ENCODE measurements around the gene UXS1. TPM values are rescaled to one million over a fixed set of nuclear protein-coding genes. Genes with fewer than 3 reads are reported as not detected.

UXS1 gene
- total RNA-seq, 2 experiments from 2014 or later: 35.6 to 37.7 TPM

- H3K27me3 Mint-ChIP-seq: no peaks in the 10 kb centered on the region
- H3K9me3 Mint-ChIP-seq (ENCODE audit: low read depth): no peaks in the 10 kb centered on the region
- POLR2A ChIA-PET: no interaction called here
- peaks cover 2% of the 10 kb centered on the region for H3K4me1 Mint-ChIP-seq
- no peak for ATAC-seq
- H3K36me3 Mint-ChIP-seq (ENCODE audit: low read depth): peaks cover 7% of the 10 kb centered on the region
- intact Hi-C loops (cut with DNase I, micrococcal nuclease): loop anchor here in 1 of 2 experiments (5.0 kb wide), 1 partner anchor 54 kb away; no protein-coding TSS in a partner anchor
- H3K4me3 Mint-ChIP-seq: no peak overlapping the region
- DNase-seq: no peak
- CTCF ChIA-PET: interaction anchor here (0.5 to 0.9 kb wide), 4 partner anchors 10 to 230 kb away, joined by 3 read pairs; no protein-coding TSS in a partner anchor
- H3K27ac Mint-ChIP-seq: no peak overlapping the region
Measured at GRCh38 chr2:106108351-106108750, 85.8 kb downstream of the UXS1 start.

DNA sequence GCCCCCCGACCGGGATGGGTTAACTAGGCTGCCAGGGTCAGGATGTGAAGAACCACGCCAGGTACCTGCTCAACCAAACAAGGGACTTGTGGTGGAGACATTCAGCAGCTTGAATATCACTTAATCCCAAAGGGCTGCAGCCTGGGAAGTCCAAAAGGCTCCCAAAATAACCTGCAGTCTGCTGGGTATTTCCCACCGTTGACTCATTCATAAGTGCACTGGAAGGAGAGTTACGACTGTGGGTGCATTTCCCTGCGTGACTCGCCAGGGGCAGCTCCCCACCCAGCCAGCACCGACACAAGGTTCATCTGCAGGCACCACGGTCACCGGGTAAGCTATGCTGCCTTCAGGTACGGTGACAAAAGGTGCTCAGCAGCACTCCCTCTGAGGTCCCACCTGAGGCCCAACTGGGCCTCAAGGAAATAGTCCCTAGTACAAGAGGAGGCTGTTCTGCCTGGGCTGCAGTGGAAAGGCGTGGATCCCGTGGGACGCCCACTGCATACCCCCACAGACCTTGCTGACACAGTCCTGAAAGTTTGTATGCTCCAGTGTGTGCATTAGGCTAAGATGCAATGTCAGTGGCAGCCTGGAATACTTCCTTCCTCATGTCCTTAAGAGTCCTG lies 86.5 kb downstream of the UXS1 start:
- ATAC-seq: peak; percentile 85
- intact Hi-C loops (cut with DNase I, micrococcal nuclease): loop anchor here in 1 of 2 experiments (5.0 kb wide), 1 partner anchor 55 kb away; no protein-coding TSS in a partner anchor
- H3K4me3 Mint-ChIP-seq: no peak overlapping the region
- peaks cover 5% of the 10 kb centered on the region for H3K36me3 Mint-ChIP-seq (ENCODE audit: low read depth)
- H3K4me1 Mint-ChIP-seq: peaks cover 2% of the 10 kb centered on the region
- peak; percentile 75 for DNase-seq
- H3K9me3 Mint-ChIP-seq (ENCODE audit: low read depth): no peaks in the 10 kb centered on the region
- H3K27me3 Mint-ChIP-seq: no peaks in the 10 kb centered on the region
- POLR2A ChIA-PET: interaction anchor here (0.9 kb wide), 1 partner anchor 52 kb away, joined by 3 read pairs; no protein-coding TSS in a partner anchor
- peak overlapping the region; percentile 41 for H3K27ac Mint-ChIP-seq
- CTCF ChIA-PET: interaction anchor here (0.6 to 1.0 kb wide), 5 partner anchors 9 to 85 kb away, joined by 3 read pairs; no protein-coding TSS in a partner anchor

DNA sequence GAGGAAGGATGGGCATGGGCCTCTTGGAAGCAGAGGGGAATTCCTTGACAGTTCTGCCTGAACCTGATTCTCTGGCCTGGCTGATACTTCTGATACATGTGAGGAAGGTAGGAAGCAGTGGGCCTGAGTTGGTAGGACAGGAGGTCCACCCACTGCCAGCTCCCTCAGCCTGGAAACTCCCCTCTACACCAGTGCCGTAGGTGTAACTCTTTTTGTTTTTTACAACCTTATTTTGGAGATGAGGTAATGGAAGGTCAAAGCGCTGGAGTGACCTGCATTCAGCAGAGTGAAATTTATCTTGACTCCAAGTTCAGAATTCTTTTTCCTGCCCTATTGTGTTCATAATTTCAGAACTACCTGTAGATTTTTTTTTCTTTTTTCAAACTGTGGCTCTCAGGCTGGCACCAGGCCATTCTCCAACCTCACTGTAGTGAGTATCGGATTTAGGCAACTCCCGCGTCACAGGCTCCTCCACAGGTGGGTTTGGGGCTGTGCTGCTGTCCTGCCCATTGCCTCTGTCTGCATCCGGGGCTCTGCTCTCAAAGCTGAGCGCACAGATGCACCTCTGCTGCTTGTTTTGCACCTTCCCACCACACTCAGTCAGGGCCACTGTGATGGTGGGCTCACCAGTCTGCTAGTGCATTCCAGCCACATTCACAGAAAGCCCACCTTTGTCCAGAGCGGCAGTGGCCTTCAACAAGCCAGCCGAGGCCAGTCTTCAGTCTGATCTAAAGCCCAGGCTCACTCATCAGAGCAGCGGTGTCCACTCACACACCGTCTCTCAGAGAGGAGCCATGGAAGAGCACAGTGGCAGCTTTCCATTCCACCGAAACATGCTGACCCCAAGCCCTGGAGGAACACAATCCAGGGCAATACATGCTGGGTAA lies 87.2 kb downstream of the UXS1 start:
- intact Hi-C loops (cut with DNase I, micrococcal nuclease): loop anchor here in 1 of 2 experiments (5.0 kb wide), 1 partner anchor 55 kb away; no protein-coding TSS in a partner anchor
- peaks cover 2% of the 10 kb centered on the region for H3K4me1 Mint-ChIP-seq
- ATAC-seq (peak; percentile 5), DNase-seq (no peak)
- H3K9me3 Mint-ChIP-seq (ENCODE audit: low read depth): no peaks in the 10 kb centered on the region
- H3K27ac Mint-ChIP-seq: peak overlapping the region; percentile 41
- H3K36me3 Mint-ChIP-seq (ENCODE audit: low read depth): peaks cover 4% of the 10 kb centered on the region
- ChIA-PET POLR2A (interaction anchor here (0.9 kb wide), 1 partner anchor 53 kb away, joined by 3 read pairs; no protein-coding TSS in a partner anchor), CTCF (interaction anchor here (0.6 to 1.0 kb wide), 3 partner anchors 14 to 61 kb away, joined by 3 read pairs; no protein-coding TSS in a partner anchor)
- no peak overlapping the region for H3K4me3 Mint-ChIP-seq
- H3K27me3 Mint-ChIP-seq: no peaks in the 10 kb centered on the region

GRCh38 chr2:106105151-106105922 lies 88.8 kb downstream of the UXS1 start:
- Mint-ChIP-seq H3K27me3 (no peaks in the 10 kb centered on the region), H3K27ac (no peak overlapping the region), H3K9me3 (ENCODE audit: low read depth) (no peaks in the 10 kb centered on the region), H3K4me1 (peaks cover 2% of the 10 kb centered on the region), H3K4me3 (no peak overlapping the region), H3K36me3 (ENCODE audit: low read depth) (peaks cover 4% of the 10 kb centered on the region)
- DNase-seq: no peak
- ChIA-PET POLR2A (interaction anchor here (0.6 to 0.7 kb wide), 2 partner anchors 12 to 128 kb away, joined by 3 read pairs; no protein-coding TSS in a partner anchor), CTCF (interaction anchor here (0.5 to 3.8 kb wide), 20 partner anchors 9 to 1230 kb away, joined by 3 to 31 read pairs (median 3); no protein-coding TSS in a partner anchor)
- ATAC-seq: no peak
- intact Hi-C loops (cut with DNase I, micrococcal nuclease): loop anchor here in 1 of 2 experiments (2.0 to 5.0 kb wide), 2 partner anchors 57 to 437 kb away; no protein-coding TSS in a partner anchor

DNA sequence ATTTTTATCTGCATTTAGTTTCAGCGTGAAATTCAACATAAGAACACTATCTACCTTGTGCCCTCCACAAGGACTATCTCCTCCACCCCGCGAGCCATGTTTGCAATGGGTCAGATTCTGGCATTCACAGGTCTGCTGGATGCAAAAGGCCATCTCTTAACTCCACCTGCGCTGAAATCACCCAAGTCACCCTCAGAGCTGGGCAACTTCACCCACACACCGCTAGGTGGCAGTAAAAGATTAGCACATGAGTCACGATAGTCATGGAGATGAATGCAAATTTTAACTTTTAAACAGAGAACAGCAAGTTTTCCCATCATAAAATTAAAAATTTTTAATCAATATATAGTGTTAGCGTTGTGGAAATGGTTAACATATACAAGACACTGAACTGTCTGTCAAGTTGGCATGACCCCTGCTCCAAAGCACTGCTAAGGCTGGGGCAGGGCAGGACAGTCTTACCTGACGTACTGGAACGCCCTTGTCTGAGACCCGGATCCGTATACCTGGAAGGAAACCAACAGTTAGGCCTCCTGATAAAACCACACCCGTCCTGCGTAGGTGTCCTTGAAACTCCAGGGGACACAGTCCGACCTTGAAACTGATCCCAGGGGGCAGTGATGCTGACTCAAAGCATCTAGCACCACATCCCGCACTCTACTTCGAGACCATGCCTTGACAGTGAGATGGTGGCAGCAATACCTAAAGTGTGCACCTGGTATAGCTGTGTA lies 89.6 kb downstream of the UXS1 start:
- H3K36me3 Mint-ChIP-seq (ENCODE audit: low read depth): peaks cover 10% of the 10 kb centered on the region
- H3K27ac Mint-ChIP-seq: no peak overlapping the region
- intact Hi-C loops (cut with DNase I, micrococcal nuclease): loop anchor here (1.0 to 5.0 kb wide), 6 partner anchors 58 to 478 kb away; partner anchors contain the start of gene UXS1 (in 1 of the 2)
- no peaks in the 10 kb centered on the region for H3K27me3 Mint-ChIP-seq
- H3K4me3 Mint-ChIP-seq: no peak overlapping the region
- POLR2A ChIA-PET: no interaction called here
- DNase-seq (peak; percentile 77), ATAC-seq (peak; percentile 69)
- CTCF ChIA-PET: interaction anchor here (0.5 to 3.8 kb wide), 16 partner anchors 8 to 696 kb away, joined by 3 to 31 read pairs (median 4); no protein-coding TSS in a partner anchor
- H3K4me1 Mint-ChIP-seq: peaks cover 2% of the 10 kb centered on the region
- no peaks in the 10 kb centered on the region for H3K9me3 Mint-ChIP-seq (ENCODE audit: low read depth)

DNA sequence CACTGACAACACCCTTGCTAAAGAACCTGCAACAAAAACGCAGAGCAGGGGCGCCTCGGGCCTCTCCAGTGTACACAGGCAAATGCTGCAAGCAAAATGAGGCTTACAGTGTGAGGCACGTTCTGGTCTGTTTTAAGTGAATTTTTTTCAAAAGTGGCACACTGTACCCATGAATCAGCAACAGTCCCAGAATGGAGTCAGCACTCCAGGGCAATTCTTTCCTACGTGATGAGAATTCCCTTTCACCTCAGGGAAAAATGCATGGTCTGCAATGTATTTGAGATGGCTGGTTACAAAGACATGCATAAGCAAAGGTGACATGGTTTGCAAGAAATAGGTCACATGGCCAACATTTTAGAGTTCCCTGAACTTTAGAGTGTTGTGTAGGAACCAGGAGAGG lies 94.4 kb downstream of the UXS1 start:
- intact Hi-C loops (cut with DNase I, micrococcal nuclease): loop anchor here (5.0 kb wide), 2 partner anchors 93 to 483 kb away; partner anchors contain the start of gene UXS1 (in 2 of the 2)
- no peaks in the 10 kb centered on the region for H3K9me3 Mint-ChIP-seq (ENCODE audit: low read depth)
- peaks cover 28% of the 10 kb centered on the region for H3K4me1 Mint-ChIP-seq
- H3K4me3 Mint-ChIP-seq: no peak overlapping the region
- no peak for DNase-seq
- H3K36me3 Mint-ChIP-seq (ENCODE audit: low read depth): peaks cover 23% of the 10 kb centered on the region
- POLR2A ChIA-PET: no interaction called here
- CTCF ChIA-PET: no interaction called here
- no peaks in the 10 kb centered on the region for H3K27me3 Mint-ChIP-seq
- no peak for ATAC-seq
- H3K27ac Mint-ChIP-seq: peak overlapping the region; percentile 61

- ATAC-seq: no peak
- Mint-ChIP-seq H3K27ac (no peak overlapping the region), H3K4me1 (peaks cover 37% of the 10 kb centered on the region), H3K9me3 (ENCODE audit: low read depth) (no peaks in the 10 kb centered on the region), H3K27me3 (no peaks in the 10 kb centered on the region), H3K36me3 (ENCODE audit: low read depth) (peaks cover 33% of the 10 kb centered on the region), H3K4me3 (no peak overlapping the region)
- no peak for DNase-seq
- intact Hi-C loops (cut with DNase I, micrococcal nuclease): loop anchor here in 1 of 2 experiments (5.0 kb wide), 1 partner anchor 94 kb away; the partner anchor contains the start of gene UXS1
- ChIA-PET POLR2A (no interaction called here), CTCF (interaction anchor here (0.7 to 2.0 kb wide), 11 partner anchors 9 to 94 kb away, joined by 3 to 8 read pairs (median 3); no protein-coding TSS in a partner anchor)
Measured at GRCh38 chr2:106098664-106099063, 95.4 kb downstream of the UXS1 start.

- H3K36me3 Mint-ChIP-seq (ENCODE audit: low read depth): peaks cover 38% of the 10 kb centered on the region
- no peak overlapping the region for H3K27ac Mint-ChIP-seq
- no peaks in the 10 kb centered on the region for H3K27me3 Mint-ChIP-seq
- H3K4me3 Mint-ChIP-seq: no peak overlapping the region
- DNase-seq: peak; percentile 65
- ATAC-seq: no peak
- POLR2A ChIA-PET: no interaction called here
- intact Hi-C loops (cut with DNase I, micrococcal nuclease): loop anchor here in 1 of 2 experiments (5.0 kb wide), 1 partner anchor 94 kb away; the partner anchor contains the start of gene UXS1
- peaks cover 41% of the 10 kb centered on the region for H3K4me1 Mint-ChIP-seq
- CTCF ChIA-PET: interaction anchor here (0.7 to 2.0 kb wide), 12 partner anchors 8 to 521 kb away, joined by 3 to 8 read pairs (median 3); no protein-coding TSS in a partner anchor
- H3K9me3 Mint-ChIP-seq (ENCODE audit: low read depth): no peaks in the 10 kb centered on the region
Measured at GRCh38 chr2:106098081-106098480, 96.0 kb downstream of the UXS1 start.

DNA sequence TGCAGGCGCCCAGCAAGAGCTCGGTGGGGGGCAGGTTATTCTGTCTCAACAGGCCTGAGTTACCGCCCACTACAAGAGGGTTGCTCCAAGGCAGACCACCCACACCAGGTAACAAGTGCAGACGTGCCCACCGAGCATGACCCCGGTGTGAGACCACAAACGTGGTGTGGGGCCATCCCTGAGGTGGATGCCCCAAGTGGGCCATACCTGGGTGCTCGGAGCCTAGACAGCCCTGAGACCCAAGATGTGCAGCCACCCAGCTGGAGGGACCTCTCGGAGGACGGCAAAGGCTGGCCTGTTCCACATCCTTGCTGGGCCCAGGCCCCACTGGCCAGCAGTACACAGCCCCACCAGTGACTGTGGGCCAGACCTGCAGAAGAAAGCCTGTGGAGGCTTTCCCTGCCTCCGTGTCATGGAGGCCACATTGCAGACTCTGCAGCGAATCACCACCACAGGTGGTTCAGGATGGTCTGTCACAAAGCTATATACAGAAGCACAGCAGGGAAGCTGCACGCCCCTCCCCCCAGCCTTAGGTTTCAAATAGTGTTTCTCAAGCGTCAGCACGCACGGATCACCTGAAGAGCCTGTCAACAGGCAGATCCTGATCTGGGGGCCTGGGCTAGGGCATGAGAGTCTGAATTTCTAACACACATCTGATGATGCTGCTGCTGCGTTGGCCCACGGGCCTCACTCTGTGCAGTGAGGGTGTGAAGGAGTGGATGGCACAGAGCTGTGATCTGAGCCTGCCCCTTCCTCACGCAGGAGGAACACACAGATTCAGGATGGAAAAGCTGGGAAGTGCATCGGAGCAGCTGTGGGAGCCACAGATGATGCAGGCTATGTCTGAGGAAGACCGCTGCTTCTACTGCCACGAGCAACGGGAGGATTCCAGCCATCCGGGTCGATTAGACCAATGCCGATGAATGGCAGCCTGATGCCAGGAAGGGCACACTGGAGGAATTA lies 96.8 kb downstream of the UXS1 start:
- peak overlapping the region; percentile 89 for H3K27ac Mint-ChIP-seq
- no peaks in the 10 kb centered on the region for H3K27me3 Mint-ChIP-seq
- ChIA-PET CTCF (interaction anchor here (0.7 to 2.0 kb wide), 9 partner anchors 8 to 521 kb away, joined by 3 to 8 read pairs (median 3); no protein-coding TSS in a partner anchor), POLR2A (interaction anchor here (0.7 kb wide), 1 partner anchor 469 kb away, joined by 3 read pairs; no protein-coding TSS in a partner anchor)
- peaks cover 45% of the 10 kb centered on the region for H3K4me1 Mint-ChIP-seq
- no peaks in the 10 kb centered on the region for H3K9me3 Mint-ChIP-seq (ENCODE audit: low read depth)
- no peak overlapping the region for H3K4me3 Mint-ChIP-seq
- peaks cover 41% of the 10 kb centered on the region for H3K36me3 Mint-ChIP-seq (ENCODE audit: low read depth)
- ATAC-seq (no peak), DNase-seq (peak; percentile 53)
- intact Hi-C loops (cut with DNase I, micrococcal nuclease): loop anchor here in 1 of 2 experiments (5.0 kb wide), 1 partner anchor 95 kb away; the partner anchor contains the start of gene UXS1
